Keratinocyte (primary cell): Measurements from ENCODE around the gene NLK. TPM values are rescaled to one million over a fixed set of nuclear protein-coding genes. Genes with fewer than 3 reads are reported as not detected.

Source experiments
- DNase-seq: peaks from one replicate; pipeline ENCODE4 v3.0.0-alpha.2; 2011; ENCODE audit warnings: low read depth, missing footprints, low spot score
- FAIRE-seq: peaks from 2 replicates; lab custom pipeline; 2011; peaks lifted over from hg19 to GRCh38; lab: Jason Lieb, UNC
- H2AFZ ChIP-seq: 2 replicates; pipeline ENCODE4 v1.6.0; 2012; ENCODE audit warnings: low read length, control low read depth, inconsistent platforms; ENCODE audit not compliant: control insufficient read depth
- H3K27ac ChIP-seq: 2 replicates; pipeline ENCODE4 v1.5.1; 2011; ENCODE audit warnings: low read length; ENCODE audit not compliant: control insufficient read depth, insufficient read depth
- H3K27me3 ChIP-seq: 3 replicates; pipeline ENCODE4 v1.6.0; 2011; ENCODE audit warnings: low read length; ENCODE audit not compliant: control insufficient read depth, insufficient read depth; ENCODE audit errors: extremely low read depth
- H3K36me3 ChIP-seq, 2 experiments: 2 replicates in 1 of 2; 3 replicates in 1 of 2; pipeline ENCODE4 v1.5.1; 2011; ENCODE audit warnings: low read length in 2 of 2, mild to moderate bottlenecking in 1 of 2; ENCODE audit not compliant: control insufficient read depth in 2 of 2, insufficient read depth in 2 of 2; ENCODE audit errors: extremely low read depth in 1 of 2
- H3K4me1 ChIP-seq: 3 replicates; pipeline ENCODE4 v1.5.1; 2011; ENCODE audit warnings: low read length; ENCODE audit not compliant: control insufficient read depth, insufficient read depth; ENCODE audit errors: extremely low read depth
- H3K4me2 ChIP-seq: 3 replicates; pipeline ENCODE4 v1.6.0; 2011; ENCODE audit warnings: low read depth, low read length; ENCODE audit not compliant: control insufficient read depth, insufficient read depth; ENCODE audit errors: extremely low read depth
- H3K4me3 ChIP-seq, 3 experiments: fragments of 200-600 bp in 1 of 3; sonication (generic) in 1 of 3; 2 replicates in 2 of 3; 3 replicates in 1 of 3; pipeline ENCODE4 v1.5.1; 2011 to 2016; ENCODE audit warnings: low read length in 3 of 3, mild to moderate bottlenecking in 3 of 3, control low read depth in 2 of 3, inconsistent platforms in 1 of 3, low read depth in 1 of 3, mixed read lengths in 1 of 3, mixed run types in 1 of 3, moderate library complexity in 1 of 3; ENCODE audit not compliant: control insufficient read depth in 2 of 3, insufficient read depth in 2 of 3; ENCODE audit errors: extremely low read depth in 1 of 3
- H3K79me2 ChIP-seq: 2 replicates; pipeline ENCODE4 v1.6.0; 2012; ENCODE audit warnings: low read length; ENCODE audit not compliant: control insufficient read depth, insufficient read depth
- H3K9ac ChIP-seq: 3 replicates; pipeline ENCODE4 v1.6.0; 2011; ENCODE audit warnings: low read length; ENCODE audit not compliant: control insufficient read depth, insufficient read depth; ENCODE audit errors: extremely low read depth
- H3K9me1 ChIP-seq: 3 replicates; pipeline ENCODE4 v1.6.0; 2011; ENCODE audit warnings: low read length; ENCODE audit not compliant: control insufficient read depth, insufficient read depth; ENCODE audit errors: extremely low read depth
- H3K9me3 ChIP-seq: 2 replicates; pipeline ENCODE4 v1.5.1; 2012; ENCODE audit warnings: low read depth, low read length; ENCODE audit not compliant: control insufficient read depth
- H4K20me1 ChIP-seq: 3 replicates; pipeline ENCODE4 v1.6.0; 2011; ENCODE audit warnings: low read length; ENCODE audit not compliant: control insufficient read depth, insufficient read depth; ENCODE audit errors: extremely low read depth
- EZH2 ChIP-seq: IDR thresholded peaks from one replicate; pipeline ENCODE4 v1.6.1; 2012; ENCODE audit warnings: inconsistent platforms, mild to moderate bottlenecking, low read length, moderate library complexity
- dilution Hi-C: fragments of 300-500 bp; cut with MboI; formaldehyde crosslinking; loops from one replicate; pipeline ENCODE4 v1.7.0; 2020; ENCODE audit warnings: low sequenced_read_pairs; ENCODE audit not compliant: extremely low pct_ligation_motif_present
- polyA plus RNA-seq, 5 experiments: library from polyadenylated mRNA; depleted of rRNA in 3 of 5; stranded (reverse) in 3 of 5; stranded (forward) in 1 of 5; unstranded in 1 of 5; fragments of >200 nt; gene quantifications; 1 replicate in 1 of 5; 2 replicates in 3 of 5; 3 replicates in 1 of 5; pipeline versions ENCODE4 v1.2.1 to v1.2.3, GENCODE V29; 2011 to 2012; ENCODE audit warnings: missing spikeins in 2 of 5, low read depth in 1 of 5, low replicate concordance in 1 of 5
- TF ChIP-seq, protein P1 (sequence below), 3 experiments: IDR thresholded peaks in 1 of 3; conservative IDR thresholded peaks in 1 of 3; optimal IDR thresholded peaks in 1 of 3; 2 replicates in 2 of 3; 3 replicates in 1 of 3; pipeline versions ENCODE3 to v1.5.1; 2011; ENCODE audit warnings: low read length in 3 of 3, mild to moderate bottlenecking in 3 of 3, moderate library complexity in 2 of 3, control low read depth in 1 of 3, inconsistent platforms in 1 of 3; ENCODE audit not compliant: insufficient read depth in 2 of 3; ENCODE audit errors: extremely low read depth in 1 of 3

Gene NLK
- polyA plus RNA-seq, 1 donor (not counting 4 experiments of a cell fraction or from before 2014, with no cell fraction given) = 20.9 TPM

- no peak for TF ChIP-seq EZH2
- TF ChIP-seq, protein P1, sequence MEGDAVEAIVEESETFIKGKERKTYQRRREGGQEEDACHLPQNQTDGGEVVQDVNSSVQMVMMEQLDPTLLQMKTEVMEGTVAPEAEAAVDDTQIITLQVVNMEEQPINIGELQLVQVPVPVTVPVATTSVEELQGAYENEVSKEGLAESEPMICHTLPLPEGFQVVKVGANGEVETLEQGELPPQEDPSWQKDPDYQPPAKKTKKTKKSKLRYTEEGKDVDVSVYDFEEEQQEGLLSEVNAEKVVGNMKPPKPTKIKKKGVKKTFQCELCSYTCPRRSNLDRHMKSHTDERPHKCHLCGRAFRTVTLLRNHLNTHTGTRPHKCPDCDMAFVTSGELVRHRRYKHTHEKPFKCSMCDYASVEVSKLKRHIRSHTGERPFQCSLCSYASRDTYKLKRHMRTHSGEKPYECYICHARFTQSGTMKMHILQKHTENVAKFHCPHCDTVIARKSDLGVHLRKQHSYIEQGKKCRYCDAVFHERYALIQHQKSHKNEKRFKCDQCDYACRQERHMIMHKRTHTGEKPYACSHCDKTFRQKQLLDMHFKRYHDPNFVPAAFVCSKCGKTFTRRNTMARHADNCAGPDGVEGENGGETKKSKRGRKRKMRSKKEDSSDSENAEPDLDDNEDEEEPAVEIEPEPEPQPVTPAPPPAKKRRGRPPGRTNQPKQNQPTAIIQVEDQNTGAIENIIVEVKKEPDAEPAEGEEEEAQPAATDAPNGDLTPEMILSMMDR (optimal IDR thresholded peaks at IDR 0.05 in 1 of 3, IDR thresholded peaks at IDR 0.05 in 1 of 3, conservative IDR thresholded peaks at IDR 0.05 in 1 of 3; ENCODE audit: extremely low read depth in 1 of 3, insufficient read depth in 2 of 3, low read length in 3 of 3) = no peak
- Histone ChIP-seq H3K4me2 (no peak overlapping the region), H3K27ac (no peak overlapping the region), H3K4me3 (no peak overlapping the region), H4K20me1 (no peaks in the 10 kb centered on the region), H3K79me2 (no peaks in the 10 kb centered on the region), H3K9me1 (no peaks in the 10 kb centered on the region), H2AFZ (no peak overlapping the region), H3K4me1 (peaks cover 4% of the 10 kb centered on the region), H3K36me3 (no peaks in the 10 kb centered on the region), H3K9me3 (no peaks in the 10 kb centered on the region), H3K27me3 (peaks cover 2% of the 10 kb centered on the region), H3K9ac (no peak overlapping the region)
- DNase-seq (no peak), FAIRE-seq (no peak)
- dilution Hi-C loops = no loop called here
Measured at GRCh38 chr17:28018439-28019070, 23.9 kb upstream of the NLK start.

DNA sequence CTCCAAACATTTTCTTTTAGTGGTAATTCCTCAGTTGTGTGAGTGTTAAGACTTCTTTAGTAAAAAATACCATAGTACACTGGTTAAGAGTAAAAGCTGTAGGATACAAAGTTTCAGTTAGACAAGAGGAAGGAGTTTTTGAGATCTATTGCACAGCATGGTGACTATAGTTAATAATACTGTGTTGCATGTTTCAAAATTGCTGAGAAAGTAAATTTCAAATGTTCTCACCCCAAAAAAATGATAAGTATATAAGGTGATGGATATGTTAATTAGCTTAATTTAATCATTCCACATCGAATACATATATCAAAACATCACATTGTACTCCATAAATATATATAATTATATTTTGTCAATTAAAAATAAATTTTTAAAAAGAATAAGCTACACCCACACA, 22.0 kb upstream of the NLK start:
- H4K20me1 ChIP-seq = no peaks in the 10 kb centered on the region
- H3K4me2 ChIP-seq = no peak overlapping the region
- H2AFZ ChIP-seq = no peak overlapping the region
- no peaks in the 10 kb centered on the region for H3K9me1 ChIP-seq
- H3K36me3 ChIP-seq = no peaks in the 10 kb centered on the region
- no peaks in the 10 kb centered on the region for H3K79me2 ChIP-seq
- no peaks in the 10 kb centered on the region for H3K9me3 ChIP-seq
- dilution Hi-C loops = no loop called here
- DNase-seq (no peak), FAIRE-seq (no peak)
- no peak overlapping the region for H3K4me3 ChIP-seq
- TF ChIP-seq EZH2 = no peak
- TF ChIP-seq, protein P1 (optimal IDR thresholded peaks at IDR 0.05 in 1 of 3, IDR thresholded peaks at IDR 0.05 in 1 of 3, conservative IDR thresholded peaks at IDR 0.05 in 1 of 3; ENCODE audit: extremely low read depth in 1 of 3, insufficient read depth in 2 of 3, low read length in 3 of 3) = no peak
- no peak overlapping the region for H3K27ac ChIP-seq
- H3K4me1 ChIP-seq = peaks cover 4% of the 10 kb centered on the region
- H3K27me3 ChIP-seq = no peaks in the 10 kb centered on the region
- no peak overlapping the region for H3K9ac ChIP-seq
